Measurements from ENCODE around the gene MPST.

MPST gene

DNA sequence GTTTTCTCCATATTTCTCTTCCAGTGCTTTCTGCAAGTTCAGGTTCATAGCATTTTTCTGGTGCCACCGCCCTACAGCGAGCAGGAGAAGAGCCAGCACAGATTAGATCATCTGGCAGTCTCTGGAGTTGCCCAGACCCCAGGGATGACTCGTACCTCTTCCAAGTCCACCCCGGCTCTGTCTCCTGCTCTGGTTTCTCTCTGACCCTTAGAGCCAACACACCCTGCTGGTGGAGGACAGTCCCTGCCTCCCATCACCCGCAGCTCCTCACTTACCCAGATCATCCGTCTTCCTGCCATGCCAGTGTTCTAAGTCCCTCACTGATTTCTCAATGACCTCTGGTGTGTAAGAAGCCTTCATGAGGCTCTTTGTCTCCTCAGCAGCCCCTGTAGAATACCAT, 28.3 kb upstream of the MPST start:
- Histone ChIP-seq H3K27me3 (ENCODE audit: low read length) (no peaks in the 10 kb centered on the region), H3K9me2 (replicated peaks; ENCODE audit: insufficient read depth, low read length) (no peaks in the 10 kb centered on the region), H3K9ac (ENCODE audit: low read length) (no peak overlapping the region), H3K36me3 (ENCODE audit: low read length) (no peaks in the 10 kb centered on the region), H3K27ac (ENCODE audit: low read depth, low read length) (no peak overlapping the region), H3K4me2 (ENCODE audit: low read depth, low read length, poor library complexity, severe bottlenecking) (no peak overlapping the region), H3K9me3 (ENCODE audit: insufficient read depth, low read length) (no peaks in the 10 kb centered on the region), H4K20me1 (ENCODE audit: low read depth, low read length) (peaks cover 2% of the 10 kb centered on the region; the same call in 1 of the 2 replicates), H3K79me2 (ENCODE audit: insufficient read depth, low read length) (no peaks in the 10 kb centered on the region), H3F3A (ENCODE audit: insufficient read depth) (no peaks in the 10 kb centered on the region), H2AFZ (ENCODE audit: low read depth, low read length, severe bottlenecking) (no peak overlapping the region), H3K4me3 (ENCODE audit: insufficient read depth, low read length, poor library complexity, severe bottlenecking) (no peak overlapping the region)
- TF ChIP-seq, protein P1, sequence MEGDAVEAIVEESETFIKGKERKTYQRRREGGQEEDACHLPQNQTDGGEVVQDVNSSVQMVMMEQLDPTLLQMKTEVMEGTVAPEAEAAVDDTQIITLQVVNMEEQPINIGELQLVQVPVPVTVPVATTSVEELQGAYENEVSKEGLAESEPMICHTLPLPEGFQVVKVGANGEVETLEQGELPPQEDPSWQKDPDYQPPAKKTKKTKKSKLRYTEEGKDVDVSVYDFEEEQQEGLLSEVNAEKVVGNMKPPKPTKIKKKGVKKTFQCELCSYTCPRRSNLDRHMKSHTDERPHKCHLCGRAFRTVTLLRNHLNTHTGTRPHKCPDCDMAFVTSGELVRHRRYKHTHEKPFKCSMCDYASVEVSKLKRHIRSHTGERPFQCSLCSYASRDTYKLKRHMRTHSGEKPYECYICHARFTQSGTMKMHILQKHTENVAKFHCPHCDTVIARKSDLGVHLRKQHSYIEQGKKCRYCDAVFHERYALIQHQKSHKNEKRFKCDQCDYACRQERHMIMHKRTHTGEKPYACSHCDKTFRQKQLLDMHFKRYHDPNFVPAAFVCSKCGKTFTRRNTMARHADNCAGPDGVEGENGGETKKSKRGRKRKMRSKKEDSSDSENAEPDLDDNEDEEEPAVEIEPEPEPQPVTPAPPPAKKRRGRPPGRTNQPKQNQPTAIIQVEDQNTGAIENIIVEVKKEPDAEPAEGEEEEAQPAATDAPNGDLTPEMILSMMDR (IDR thresholded peaks at IDR 0.05; ENCODE audit: insufficient read depth, low read length, poor library complexity, severe bottlenecking), result no peak
- no peak for TF ChIP-seq EZH2phosphoT487 (conservative IDR thresholded peaks at IDR 0.05; ENCODE audit: low read length)

DNA sequence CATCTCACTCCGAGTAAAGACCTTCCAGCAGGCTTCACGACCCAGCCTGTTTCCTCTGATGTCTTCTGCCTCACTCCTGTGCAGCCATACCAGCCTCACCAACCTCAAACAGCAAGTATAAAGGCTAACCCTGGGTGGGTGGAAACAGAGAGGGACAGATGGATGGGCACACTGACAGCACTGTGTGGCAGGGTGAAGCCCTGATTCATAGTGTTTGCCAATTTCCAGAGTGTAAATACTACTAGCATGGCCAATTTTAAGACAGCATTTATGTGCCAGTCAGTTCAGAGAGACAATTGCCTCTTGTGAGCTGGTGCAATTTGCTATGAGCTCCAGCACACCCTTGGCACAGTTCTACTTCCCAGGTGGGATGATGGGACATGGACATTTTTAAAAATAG, 21.8 kb upstream of the MPST start:
- no peaks in the 10 kb centered on the region for H3K9me2 ChIP-seq (replicated peaks; ENCODE audit: insufficient read depth, low read length)
- no peak overlapping the region for H3K27ac ChIP-seq (ENCODE audit: low read depth, low read length)
- H2AFZ ChIP-seq (ENCODE audit: low read depth, low read length, severe bottlenecking), result no peak overlapping the region
- H3K9ac ChIP-seq (ENCODE audit: low read length), result no peak overlapping the region
- no peaks in the 10 kb centered on the region for H3K79me2 ChIP-seq (ENCODE audit: insufficient read depth, low read length)
- TF ChIP-seq EZH2phosphoT487 (conservative IDR thresholded peaks at IDR 0.05; ENCODE audit: low read length), result no peak
- TF ChIP-seq, protein P1 (IDR thresholded peaks at IDR 0.05; ENCODE audit: insufficient read depth, low read length, poor library complexity, severe bottlenecking), result no peak
- no peaks in the 10 kb centered on the region for H3F3A ChIP-seq (ENCODE audit: insufficient read depth)
- no peaks in the 10 kb centered on the region; the same call in 1 of the 2 replicates for H3K27me3 ChIP-seq (ENCODE audit: low read length)
- H3K4me3 ChIP-seq (ENCODE audit: insufficient read depth, low read length, poor library complexity, severe bottlenecking), result no peak overlapping the region
- H3K4me2 ChIP-seq (ENCODE audit: low read depth, low read length, poor library complexity, severe bottlenecking), result no peak overlapping the region
- peaks cover 4% of the 10 kb centered on the region; the same call in 1 of the 2 replicates for H4K20me1 ChIP-seq (ENCODE audit: low read depth, low read length)
- H3K9me3 ChIP-seq (ENCODE audit: insufficient read depth, low read length), result no peaks in the 10 kb centered on the region
- H3K36me3 ChIP-seq (ENCODE audit: low read length), result no peaks in the 10 kb centered on the region

DNA sequence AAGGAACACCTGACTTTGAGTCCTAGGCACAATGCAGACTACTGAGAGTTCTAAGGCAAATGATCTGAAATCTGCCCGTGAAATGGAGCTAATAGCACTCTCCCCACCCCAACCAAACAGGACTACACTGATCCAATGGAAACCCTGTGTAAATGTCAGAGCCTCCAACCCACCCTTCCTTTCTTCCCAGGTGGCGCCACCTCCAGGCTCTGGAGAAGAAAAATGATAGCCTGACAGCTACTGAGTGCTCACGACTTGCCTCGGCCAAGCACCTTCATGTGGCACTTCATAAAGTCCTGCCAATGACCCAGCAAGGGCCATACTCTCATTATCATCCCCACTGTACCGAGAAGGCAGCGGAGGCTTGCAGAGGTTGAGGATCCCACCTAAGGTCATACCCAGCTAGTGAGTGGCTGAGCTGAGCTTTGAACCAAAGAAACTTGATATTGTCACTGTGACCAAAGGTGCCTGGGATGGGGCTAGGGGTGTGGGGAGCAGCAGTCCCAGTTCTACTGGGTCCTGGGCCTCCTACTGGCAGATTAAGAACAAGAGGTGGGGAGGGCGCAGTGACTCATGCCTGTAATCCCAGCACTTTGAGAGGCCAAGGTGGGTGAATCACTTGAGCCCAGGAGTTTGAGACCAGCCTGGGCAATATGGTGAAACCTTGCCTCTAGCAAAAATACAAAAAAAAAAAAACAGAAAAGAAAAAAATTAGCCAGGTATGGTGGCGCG, 20.8 kb upstream of the MPST start:
- H3F3A ChIP-seq (ENCODE audit: insufficient read depth), result no peaks in the 10 kb centered on the region
- no peak overlapping the region for H3K9ac ChIP-seq (ENCODE audit: low read length)
- H3K27ac ChIP-seq (ENCODE audit: low read depth, low read length), result no peak overlapping the region
- H3K27me3 ChIP-seq (ENCODE audit: low read length), result no peaks in the 10 kb centered on the region; the same call in 1 of the 2 replicates
- no peaks in the 10 kb centered on the region for H3K9me3 ChIP-seq (ENCODE audit: insufficient read depth, low read length)
- no peaks in the 10 kb centered on the region for H3K79me2 ChIP-seq (ENCODE audit: insufficient read depth, low read length)
- H2AFZ ChIP-seq (ENCODE audit: low read depth, low read length, severe bottlenecking), result no peak overlapping the region
- H3K4me3 ChIP-seq (ENCODE audit: insufficient read depth, low read length, poor library complexity, severe bottlenecking), result no peak overlapping the region
- H3K9me2 ChIP-seq (replicated peaks; ENCODE audit: insufficient read depth, low read length), result no peaks in the 10 kb centered on the region
- TF ChIP-seq, protein P1 (IDR thresholded peaks at IDR 0.05; ENCODE audit: insufficient read depth, low read length, poor library complexity, severe bottlenecking), result no peak
- TF ChIP-seq EZH2phosphoT487 (conservative IDR thresholded peaks at IDR 0.05; ENCODE audit: low read length), result no peak
- peaks cover 4% of the 10 kb centered on the region; the same call in 1 of the 2 replicates for H4K20me1 ChIP-seq (ENCODE audit: low read depth, low read length)
- H3K4me2 ChIP-seq (ENCODE audit: low read depth, low read length, poor library complexity, severe bottlenecking), result no peak overlapping the region
- H3K36me3 ChIP-seq (ENCODE audit: low read length), result no peaks in the 10 kb centered on the region

All from SU-DHL-6 (cell line).